ENCODE data around the gene EPHB3. TPM values are rescaled to one million over a fixed set of nuclear protein-coding genes. Genes with fewer than 3 reads are reported as not detected.

Gene EPHB3
- total and polyA plus RNA-seq, 2 experiments from 2014 or later = 142 to 170 TPM

- Histone ChIP-seq H3K4me1 (ENCODE audit: low read depth) (peaks cover 49% of the 10 kb centered on the region), H3K36me3 (peaks cover 2% of the 10 kb centered on the region), H3K27ac (peak overlapping the region; percentile 51), H3K27me3 (no peaks in the 10 kb centered on the region), H3K4me3 (peak overlapping the region; percentile 98), H3K9me3 (ENCODE audit: low read depth) (no peaks in the 10 kb centered on the region)
- TF ChIP-seq, protein P1, sequence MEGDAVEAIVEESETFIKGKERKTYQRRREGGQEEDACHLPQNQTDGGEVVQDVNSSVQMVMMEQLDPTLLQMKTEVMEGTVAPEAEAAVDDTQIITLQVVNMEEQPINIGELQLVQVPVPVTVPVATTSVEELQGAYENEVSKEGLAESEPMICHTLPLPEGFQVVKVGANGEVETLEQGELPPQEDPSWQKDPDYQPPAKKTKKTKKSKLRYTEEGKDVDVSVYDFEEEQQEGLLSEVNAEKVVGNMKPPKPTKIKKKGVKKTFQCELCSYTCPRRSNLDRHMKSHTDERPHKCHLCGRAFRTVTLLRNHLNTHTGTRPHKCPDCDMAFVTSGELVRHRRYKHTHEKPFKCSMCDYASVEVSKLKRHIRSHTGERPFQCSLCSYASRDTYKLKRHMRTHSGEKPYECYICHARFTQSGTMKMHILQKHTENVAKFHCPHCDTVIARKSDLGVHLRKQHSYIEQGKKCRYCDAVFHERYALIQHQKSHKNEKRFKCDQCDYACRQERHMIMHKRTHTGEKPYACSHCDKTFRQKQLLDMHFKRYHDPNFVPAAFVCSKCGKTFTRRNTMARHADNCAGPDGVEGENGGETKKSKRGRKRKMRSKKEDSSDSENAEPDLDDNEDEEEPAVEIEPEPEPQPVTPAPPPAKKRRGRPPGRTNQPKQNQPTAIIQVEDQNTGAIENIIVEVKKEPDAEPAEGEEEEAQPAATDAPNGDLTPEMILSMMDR (IDR thresholded peaks at IDR 0.05; ENCODE audit: low read depth, low read length) = no peak
- no peak for DNase-seq (ENCODE audit: low read depth in 1 of 2, low spot score in 1 of 2)
Measured at GRCh38 chr3:184566441-184567414, 5.1 kb downstream of the EPHB3 start.

DNA sequence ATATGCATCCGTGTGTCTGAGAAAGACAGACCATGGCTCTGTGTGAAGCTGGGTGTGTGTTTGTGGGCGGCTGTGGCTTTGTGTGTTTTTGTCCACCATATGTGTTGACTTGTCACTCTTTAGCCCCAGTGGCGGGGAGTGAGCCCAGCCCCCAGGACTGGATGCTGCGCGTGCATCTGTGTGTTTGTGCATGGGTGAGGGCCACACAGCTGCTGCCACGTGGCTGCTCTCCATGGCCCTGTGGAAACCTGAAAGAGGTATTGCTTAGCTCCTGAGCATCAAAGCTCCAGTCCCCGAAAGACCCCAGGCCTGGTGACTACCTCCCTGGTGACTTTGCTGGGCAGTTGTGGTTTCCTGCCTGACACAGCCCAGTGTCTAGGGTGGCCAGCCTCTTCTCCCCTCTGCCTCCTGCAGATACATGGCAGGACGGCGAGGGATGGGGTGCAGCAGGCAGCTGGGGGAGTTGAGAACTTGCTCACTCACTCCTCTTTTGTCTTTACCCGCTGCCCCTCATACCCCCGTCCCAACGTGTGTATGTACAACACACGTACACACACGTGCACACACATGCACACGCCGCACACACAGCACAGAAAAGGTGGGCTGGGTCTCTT, 6.5 kb downstream of the EPHB3 start:
- DNase-seq (ENCODE audit: low read depth in 1 of 2, low spot score in 1 of 2) = no peak
- Histone ChIP-seq H3K36me3 (peaks cover 16% of the 10 kb centered on the region), H3K27ac (peak overlapping the region; percentile 83), H3K27me3 (no peaks in the 10 kb centered on the region), H3K4me1 (ENCODE audit: low read depth) (peaks cover 62% of the 10 kb centered on the region), H3K4me3 (peak overlapping the region; percentile 58), H3K9me3 (ENCODE audit: low read depth) (no peaks in the 10 kb centered on the region)
- TF ChIP-seq, protein P1 (IDR thresholded peaks at IDR 0.05; ENCODE audit: low read depth, low read length) = no peak

GRCh38 chr3:184568560-184568923, 7.0 kb downstream of the EPHB3 start:
- Histone ChIP-seq H3K36me3 (peaks cover 20% of the 10 kb centered on the region), H3K4me3 (peak overlapping the region; percentile 58), H3K27ac (peak overlapping the region; percentile 83), H3K4me1 (ENCODE audit: low read depth) (peaks cover 67% of the 10 kb centered on the region), H3K9me3 (ENCODE audit: low read depth) (no peaks in the 10 kb centered on the region), H3K27me3 (no peaks in the 10 kb centered on the region)
- TF ChIP-seq, protein P1 (IDR thresholded peaks at IDR 0.05; ENCODE audit: low read depth, low read length) = no peak
- DNase-seq (ENCODE audit: low read depth in 1 of 2, low spot score in 1 of 2) = no peak

- no peaks in the 10 kb centered on the region for H3K9me3 ChIP-seq (ENCODE audit: low read depth)
- TF ChIP-seq, protein P1 (IDR thresholded peaks at IDR 0.05; ENCODE audit: low read depth, low read length) = no peak
- DNase-seq (ENCODE audit: low read depth in 1 of 2, low spot score in 1 of 2) = peak; percentile 71 to 98
- peaks cover 20% of the 10 kb centered on the region for H3K36me3 ChIP-seq
- peaks cover 74% of the 10 kb centered on the region for H3K4me1 ChIP-seq (ENCODE audit: low read depth)
- peak overlapping the region; percentile 58 for H3K4me3 ChIP-seq
- H3K27ac ChIP-seq = peak overlapping the region; percentile 83
- H3K27me3 ChIP-seq = no peaks in the 10 kb centered on the region
Measured at GRCh38 chr3:184568924-184569829, 7.6 kb downstream of the EPHB3 start.

DNA sequence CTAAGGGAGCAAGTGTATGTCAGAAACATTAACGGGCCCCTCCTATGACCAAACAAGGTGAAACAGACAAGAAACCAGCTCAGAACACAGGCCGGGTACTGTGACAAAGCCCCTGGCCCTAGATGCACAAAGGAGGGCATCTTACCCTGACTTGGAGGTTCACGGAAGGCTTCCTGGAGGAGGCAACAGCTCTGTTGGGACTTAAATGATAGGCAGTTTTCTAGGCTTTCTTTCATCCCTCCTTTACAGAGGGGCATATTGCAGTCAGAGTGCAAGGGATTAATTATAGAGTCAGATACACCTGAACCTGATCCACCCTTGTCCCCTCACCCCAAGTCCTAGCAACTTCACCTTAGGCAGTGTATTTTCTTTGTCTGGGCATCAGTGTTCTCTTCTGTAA, 8.4 kb downstream of the EPHB3 start:
- no peak for DNase-seq (ENCODE audit: low read depth in 1 of 2, low spot score in 1 of 2)
- Histone ChIP-seq H3K36me3 (peaks cover 20% of the 10 kb centered on the region), H3K4me1 (ENCODE audit: low read depth) (peaks cover 72% of the 10 kb centered on the region), H3K27me3 (no peaks in the 10 kb centered on the region), H3K9me3 (ENCODE audit: low read depth) (no peaks in the 10 kb centered on the region), H3K27ac (peak overlapping the region; percentile 83), H3K4me3 (peak overlapping the region; percentile 58)
- TF ChIP-seq, protein P1 (IDR thresholded peaks at IDR 0.05; ENCODE audit: low read depth, low read length) = no peak

Measured in cardiac muscle cell (in vitro differentiated cells and primary cell).